Breast epithelium (tissue), 4 donors: ENCODE results near the gene CFAP68. TPM values are rescaled to one million over a fixed set of nuclear protein-coding genes. Genes with fewer than 3 reads are reported as not detected.
A peak's percentile ranks its signal among the peaks of the same experiment; 100 is the strongest.

Source experiments
- DNase-seq, 2 donors: peaks; one replicate each; pipeline ENCODE4 v3.0.0-alpha.2; 2019; ENCODE audit warnings: low spot score in 2 of 2
- H3K27ac ChIP-seq, 2 donors: fragments of 200-600 bp; sonication (generic) in 1 of 2; one replicate each; pipeline ENCODE4 v1.5.1; 2016 to 2019; ENCODE audit warnings: mild to moderate bottlenecking in 1 of 2
- H3K27me3 ChIP-seq, 2 donors: fragments of 200-600 bp; sonication (generic) in 1 of 2; one replicate each; pipeline versions ENCODE4 v1.5.1 to v1.6.0; 2017 to 2019; ENCODE audit warnings: control low read depth in 1 of 2, mild to moderate bottlenecking in 1 of 2
- H3K36me3 ChIP-seq: fragments of 200-600 bp; one replicate; pipeline ENCODE4 v1.5.1; 2019
- H3K4me1 ChIP-seq, 2 donors: fragments of 200-600 bp; sonication (generic); one replicate each; pipeline ENCODE4 v1.5.1; 2016 to 2019; ENCODE audit warnings: control low read depth in 1 of 2
- H3K4me3 ChIP-seq, 3 donors: fragments of 200-600 bp; sonication (generic); 1 replicate in 2 of 3; 2 replicates in 1 of 3; pipeline ENCODE4 v1.5.1; 2016 to 2019; ENCODE audit warnings: mild to moderate bottlenecking in 3 of 3, moderate library complexity in 2 of 3
- H3K9me3 ChIP-seq, 2 donors: fragments of 200-600 bp; sonication (generic) in 1 of 2; one replicate each; pipeline ENCODE4 v1.5.1; 2016 to 2019; ENCODE audit warnings: control low read depth in 1 of 2
- POLR2A ChIP-seq: fragments of 450-650 bp; IDR thresholded peaks from one replicate; pipeline ENCODE4 v1.6.1; 2016; ENCODE audit warnings: antibody characterized with exemption, mild to moderate bottlenecking, moderate library complexity
- POLR2AphosphoS5 ChIP-seq, 3 donors: sonication (generic); formaldehyde crosslinking; IDR thresholded peaks; one replicate each; pipeline ENCODE4 v1.6.1; 2017; ENCODE audit warnings: antibody characterized with exemption in 3 of 3
- intact Hi-C: fragments of 100-400 bp; cut with DNase I; formaldehyde crosslinking; loops from one replicate; pipeline ENCODE4 v1.15.1; 2023; ENCODE audit warnings: low total_unique reads
- total RNA-seq, 3 donors: library from RNA; depleted of rRNA; stranded (reverse); fragments of >200 nt; gene quantifications; one replicate each; pipeline ENCODE4 v1.1.0, GENCODE V29; 2016
- TF ChIP-seq, protein P1 (sequence below), 3 donors: fragments of 450-650 bp; IDR thresholded peaks; one replicate each; pipeline ENCODE4 v1.5.1; 2016 to 2017; ENCODE audit warnings: antibody characterized with exemption in 3 of 3, mild to moderate bottlenecking in 3 of 3, moderate library complexity in 3 of 3

CFAP68 gene
- total RNA-seq, 3 donors from 2014 or later = 29.6 to 35.1 (median 31.2) TPM

DNA sequence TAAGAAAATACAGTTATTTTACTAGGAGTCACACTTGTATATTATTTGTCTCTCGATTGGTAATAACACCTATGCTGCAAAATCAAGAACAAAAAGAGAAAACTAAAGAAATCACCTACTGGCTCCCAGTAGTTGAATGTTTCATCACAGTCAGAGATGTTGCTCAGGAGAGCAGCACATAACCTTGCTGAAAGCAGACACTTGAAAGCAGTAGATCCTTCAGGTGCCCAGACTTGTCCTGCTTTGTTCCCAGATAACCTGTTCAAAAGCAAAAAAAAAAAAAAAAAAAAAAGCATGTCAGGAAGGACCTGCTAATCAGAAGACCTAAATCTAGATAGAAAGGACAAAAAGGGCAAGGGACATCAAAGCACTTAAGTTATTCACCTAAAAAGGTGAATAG is 9.2 kb upstream of the CFAP68 start:
- no peak for DNase-seq
- Histone ChIP-seq H3K4me1 (peaks cover 0 to 7% of the 10 kb centered on the region in 2 donors), H3K27ac (no peak overlapping the region), H3K36me3 (no peaks in the 10 kb centered on the region), H3K4me3 (peak overlapping the region in 1 of 3 donors; percentile 95), H3K9me3 (no peaks in the 10 kb centered on the region), H3K27me3 (no peaks in the 10 kb centered on the region)
- intact Hi-C loops = no loop called here
- TF ChIP-seq POLR2AphosphoS5 (IDR thresholded peaks at IDR 0.05) = no peak
- TF ChIP-seq POLR2A = no peak
- TF ChIP-seq, protein P1, sequence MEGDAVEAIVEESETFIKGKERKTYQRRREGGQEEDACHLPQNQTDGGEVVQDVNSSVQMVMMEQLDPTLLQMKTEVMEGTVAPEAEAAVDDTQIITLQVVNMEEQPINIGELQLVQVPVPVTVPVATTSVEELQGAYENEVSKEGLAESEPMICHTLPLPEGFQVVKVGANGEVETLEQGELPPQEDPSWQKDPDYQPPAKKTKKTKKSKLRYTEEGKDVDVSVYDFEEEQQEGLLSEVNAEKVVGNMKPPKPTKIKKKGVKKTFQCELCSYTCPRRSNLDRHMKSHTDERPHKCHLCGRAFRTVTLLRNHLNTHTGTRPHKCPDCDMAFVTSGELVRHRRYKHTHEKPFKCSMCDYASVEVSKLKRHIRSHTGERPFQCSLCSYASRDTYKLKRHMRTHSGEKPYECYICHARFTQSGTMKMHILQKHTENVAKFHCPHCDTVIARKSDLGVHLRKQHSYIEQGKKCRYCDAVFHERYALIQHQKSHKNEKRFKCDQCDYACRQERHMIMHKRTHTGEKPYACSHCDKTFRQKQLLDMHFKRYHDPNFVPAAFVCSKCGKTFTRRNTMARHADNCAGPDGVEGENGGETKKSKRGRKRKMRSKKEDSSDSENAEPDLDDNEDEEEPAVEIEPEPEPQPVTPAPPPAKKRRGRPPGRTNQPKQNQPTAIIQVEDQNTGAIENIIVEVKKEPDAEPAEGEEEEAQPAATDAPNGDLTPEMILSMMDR (IDR thresholded peaks at IDR 0.05) = no peak

DNA sequence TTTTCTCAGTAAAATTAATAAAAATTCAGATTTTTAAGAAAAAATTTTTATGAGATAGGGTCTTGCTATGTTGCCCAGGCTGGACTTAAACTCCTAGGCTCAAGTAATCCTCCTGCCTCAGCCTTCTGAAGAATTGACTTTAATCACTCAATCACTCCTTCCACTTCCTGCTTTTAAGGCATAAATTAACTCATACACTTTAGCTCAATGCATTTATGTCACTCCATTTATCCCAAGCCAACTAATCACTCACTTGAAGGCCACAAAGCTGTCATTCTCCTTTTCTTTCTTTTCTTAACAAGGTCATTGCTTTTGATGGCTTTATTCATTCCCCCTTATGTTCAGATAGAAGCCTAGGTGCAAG is 8.8 kb upstream of the CFAP68 start:
- Histone ChIP-seq H3K4me1 (peaks cover 0 to 7% of the 10 kb centered on the region in 2 donors), H3K4me3 (peak overlapping the region; percentile 95 to 97 (median 97)), H3K27me3 (no peaks in the 10 kb centered on the region), H3K9me3 (no peaks in the 10 kb centered on the region), H3K36me3 (no peaks in the 10 kb centered on the region), H3K27ac (peak overlapping the region; percentile 92 to 95)
- TF ChIP-seq POLR2A (no peak), POLR2AphosphoS5 (IDR thresholded peaks at IDR 0.05) (no peak)
- TF ChIP-seq, protein P1 (IDR thresholded peaks at IDR 0.05) = no peak
- intact Hi-C loops = no loop called here
- DNase-seq = no peak

DNA sequence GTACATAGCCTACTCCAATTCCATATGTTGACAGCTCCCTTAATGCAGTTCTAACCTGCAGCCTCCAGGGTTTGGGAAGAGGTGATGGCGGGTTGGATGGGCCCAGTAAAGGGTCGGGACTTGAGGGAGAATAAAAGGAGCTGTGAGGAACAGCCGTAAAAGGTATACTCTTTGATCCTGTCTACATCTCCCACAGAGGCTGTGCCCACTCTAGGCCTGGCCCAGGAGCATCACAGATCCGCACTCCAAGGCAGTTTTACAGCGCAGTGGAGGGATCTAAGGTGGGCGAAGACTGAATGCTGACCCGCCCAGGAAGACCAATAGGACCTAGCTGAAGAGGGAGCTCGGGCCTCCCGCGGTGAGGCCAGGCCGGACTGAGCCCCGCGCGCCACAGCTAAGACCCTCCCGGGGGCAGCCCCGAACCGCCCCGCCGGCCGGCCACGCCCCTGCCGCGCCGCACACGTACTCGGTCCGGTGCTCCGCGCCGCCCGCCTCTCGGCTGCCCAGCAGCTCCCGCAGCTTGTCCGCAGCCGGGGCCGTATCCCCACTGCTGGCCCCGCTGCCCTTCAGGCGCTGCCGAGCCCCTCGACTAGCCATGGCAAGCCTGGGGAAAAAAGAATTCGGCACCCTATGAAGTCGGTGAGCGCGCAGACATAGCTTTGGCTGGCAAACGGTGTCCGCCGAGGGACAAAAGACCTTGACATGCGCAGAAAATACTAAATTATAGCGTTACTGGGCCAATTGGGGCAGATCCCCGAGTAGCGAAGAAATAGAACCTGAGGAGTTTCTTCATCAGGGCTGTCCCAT is 8.3 kb upstream of the CFAP68 start, which contains the start of gene ALG9:
ALG9 (minus strand) TSS at position 696 of the 807 bp plus-strand sequence; CDS start at position 597, 99 bp downstream.
- Histone ChIP-seq H3K4me1 (peaks cover 0 to 7% of the 10 kb centered on the region in 2 donors), H3K27me3 (no peaks in the 10 kb centered on the region), H3K27ac (peak within 1 kb of the TSS; percentile 92 to 95), H3K36me3 (no peaks in the 10 kb centered on the region), H3K9me3 (no peaks in the 10 kb centered on the region), H3K4me3 (peak within 1 kb of the TSS; percentile 95 to 97 (median 97))
- peak; percentile 47 to 77 for DNase-seq
- intact Hi-C loops = no loop called here
- TF ChIP-seq POLR2AphosphoS5 (IDR thresholded peaks at IDR 0.05) (peak; percentile 50 to 71 (median 71)), POLR2A (no peak)
- TF ChIP-seq, protein P1 (IDR thresholded peaks at IDR 0.05) = peak; percentile 13 to 44 (median 33)

DNA sequence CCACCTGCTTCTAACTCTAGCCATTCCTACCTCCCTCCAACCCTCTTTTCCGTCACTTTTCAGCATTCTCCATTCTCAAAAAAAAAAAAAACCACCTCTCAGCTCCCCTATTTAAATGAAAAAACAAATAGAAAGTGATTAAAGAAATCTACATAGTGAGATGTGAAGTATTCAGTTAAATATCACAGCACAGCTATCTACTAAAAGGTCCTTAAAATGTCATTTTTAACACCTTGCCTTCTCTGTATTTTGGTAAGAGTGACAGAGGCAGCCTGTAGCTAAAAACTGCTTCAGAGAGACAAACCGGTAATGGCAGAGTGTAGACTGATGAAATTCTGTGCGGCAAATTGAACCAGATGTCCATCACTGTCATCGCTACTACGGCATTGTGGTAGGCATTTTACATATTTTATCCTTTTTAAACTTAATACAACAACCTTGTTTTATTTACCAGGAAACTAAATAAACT is 7.6 kb upstream of the CFAP68 start:
- H3K36me3 ChIP-seq = no peaks in the 10 kb centered on the region
- intact Hi-C loops = no loop called here
- H3K27me3 ChIP-seq = no peaks in the 10 kb centered on the region
- H3K4me3 ChIP-seq = peak overlapping the region; percentile 95 to 97 (median 97)
- peaks cover 0 to 7% of the 10 kb centered on the region in 2 donors for H3K4me1 ChIP-seq
- TF ChIP-seq, protein P1 (IDR thresholded peaks at IDR 0.05) = no peak
- TF ChIP-seq POLR2AphosphoS5 (IDR thresholded peaks at IDR 0.05) (no peak), POLR2A (no peak)
- H3K9me3 ChIP-seq = no peaks in the 10 kb centered on the region
- no peak for DNase-seq
- peak overlapping the region; percentile 92 to 95 for H3K27ac ChIP-seq

DNA sequence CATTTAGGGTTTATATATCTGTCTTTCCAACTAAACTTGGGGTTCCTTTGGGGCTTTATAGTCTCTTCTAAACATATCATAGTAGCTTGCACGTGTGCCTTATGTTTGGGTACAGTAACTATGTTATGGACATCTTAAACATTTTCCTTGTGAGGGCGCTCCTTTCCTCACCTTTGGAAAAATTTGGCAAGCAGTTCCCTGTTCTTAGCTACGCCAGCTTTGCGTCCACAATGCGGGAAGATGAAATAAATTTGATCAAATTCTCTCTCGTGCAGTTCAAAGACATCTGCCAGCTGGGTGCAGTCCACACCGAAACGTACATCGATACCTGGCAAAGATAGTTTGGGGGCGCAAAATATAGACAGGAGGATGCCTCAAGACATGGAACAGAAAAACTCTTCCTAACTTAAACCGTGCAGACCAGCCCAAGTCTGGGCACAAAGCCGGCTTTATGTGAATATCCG is 924 bp upstream of the CFAP68 start:
- Histone ChIP-seq H3K27ac (peak overlapping the region; percentile 95 to 99), H3K4me1 (no peaks in the 10 kb centered on the region), H3K9me3 (no peaks in the 10 kb centered on the region), H3K27me3 (no peaks in the 10 kb centered on the region), H3K4me3 (peak overlapping the region; percentile 67 to 85 (median 69)), H3K36me3 (no peaks in the 10 kb centered on the region)
- intact Hi-C loops = no loop called here
- no peak for DNase-seq
- TF ChIP-seq, protein P1 (IDR thresholded peaks at IDR 0.05) = no peak
- TF ChIP-seq POLR2AphosphoS5 (IDR thresholded peaks at IDR 0.05) = no peak
- TF ChIP-seq POLR2A = no peak
